Measurements from ENCODE around the gene ZMYND15.
A peak's percentile ranks its signal among the peaks of the same experiment; 100 is the strongest.

Gene ZMYND15

DNA sequence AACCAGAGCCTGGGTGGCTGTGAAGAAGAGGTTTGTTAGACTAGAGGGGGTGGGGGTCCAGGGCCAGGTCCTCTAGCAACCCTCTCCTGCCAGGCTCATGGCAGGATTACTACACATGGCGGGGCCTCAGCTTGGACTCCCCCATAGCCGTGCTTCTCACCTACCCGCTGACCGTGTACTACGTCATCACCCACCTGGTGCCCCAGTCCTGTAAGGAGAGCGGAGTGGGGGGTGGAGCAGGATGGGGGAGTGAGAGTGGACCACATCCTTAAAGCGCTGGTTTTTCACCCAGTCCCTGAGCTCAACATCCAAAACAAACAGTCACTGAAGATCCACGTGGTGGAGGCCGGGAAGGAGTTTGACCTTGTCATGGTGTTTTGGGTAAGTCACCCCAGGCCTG lies 4.3 kb downstream of the ZMYND15 start:
- TF ChIP-seq, protein P1, sequence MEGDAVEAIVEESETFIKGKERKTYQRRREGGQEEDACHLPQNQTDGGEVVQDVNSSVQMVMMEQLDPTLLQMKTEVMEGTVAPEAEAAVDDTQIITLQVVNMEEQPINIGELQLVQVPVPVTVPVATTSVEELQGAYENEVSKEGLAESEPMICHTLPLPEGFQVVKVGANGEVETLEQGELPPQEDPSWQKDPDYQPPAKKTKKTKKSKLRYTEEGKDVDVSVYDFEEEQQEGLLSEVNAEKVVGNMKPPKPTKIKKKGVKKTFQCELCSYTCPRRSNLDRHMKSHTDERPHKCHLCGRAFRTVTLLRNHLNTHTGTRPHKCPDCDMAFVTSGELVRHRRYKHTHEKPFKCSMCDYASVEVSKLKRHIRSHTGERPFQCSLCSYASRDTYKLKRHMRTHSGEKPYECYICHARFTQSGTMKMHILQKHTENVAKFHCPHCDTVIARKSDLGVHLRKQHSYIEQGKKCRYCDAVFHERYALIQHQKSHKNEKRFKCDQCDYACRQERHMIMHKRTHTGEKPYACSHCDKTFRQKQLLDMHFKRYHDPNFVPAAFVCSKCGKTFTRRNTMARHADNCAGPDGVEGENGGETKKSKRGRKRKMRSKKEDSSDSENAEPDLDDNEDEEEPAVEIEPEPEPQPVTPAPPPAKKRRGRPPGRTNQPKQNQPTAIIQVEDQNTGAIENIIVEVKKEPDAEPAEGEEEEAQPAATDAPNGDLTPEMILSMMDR (IDR thresholded peaks at IDR 0.05; ENCODE audit: low read depth, low read length, missing control alignments), result no peak
- no peak overlapping the region for H3K4me3 ChIP-seq (ENCODE audit: low read depth, low read length)
- DNase-seq (ENCODE audit: low read depth), result no peak

DNA sequence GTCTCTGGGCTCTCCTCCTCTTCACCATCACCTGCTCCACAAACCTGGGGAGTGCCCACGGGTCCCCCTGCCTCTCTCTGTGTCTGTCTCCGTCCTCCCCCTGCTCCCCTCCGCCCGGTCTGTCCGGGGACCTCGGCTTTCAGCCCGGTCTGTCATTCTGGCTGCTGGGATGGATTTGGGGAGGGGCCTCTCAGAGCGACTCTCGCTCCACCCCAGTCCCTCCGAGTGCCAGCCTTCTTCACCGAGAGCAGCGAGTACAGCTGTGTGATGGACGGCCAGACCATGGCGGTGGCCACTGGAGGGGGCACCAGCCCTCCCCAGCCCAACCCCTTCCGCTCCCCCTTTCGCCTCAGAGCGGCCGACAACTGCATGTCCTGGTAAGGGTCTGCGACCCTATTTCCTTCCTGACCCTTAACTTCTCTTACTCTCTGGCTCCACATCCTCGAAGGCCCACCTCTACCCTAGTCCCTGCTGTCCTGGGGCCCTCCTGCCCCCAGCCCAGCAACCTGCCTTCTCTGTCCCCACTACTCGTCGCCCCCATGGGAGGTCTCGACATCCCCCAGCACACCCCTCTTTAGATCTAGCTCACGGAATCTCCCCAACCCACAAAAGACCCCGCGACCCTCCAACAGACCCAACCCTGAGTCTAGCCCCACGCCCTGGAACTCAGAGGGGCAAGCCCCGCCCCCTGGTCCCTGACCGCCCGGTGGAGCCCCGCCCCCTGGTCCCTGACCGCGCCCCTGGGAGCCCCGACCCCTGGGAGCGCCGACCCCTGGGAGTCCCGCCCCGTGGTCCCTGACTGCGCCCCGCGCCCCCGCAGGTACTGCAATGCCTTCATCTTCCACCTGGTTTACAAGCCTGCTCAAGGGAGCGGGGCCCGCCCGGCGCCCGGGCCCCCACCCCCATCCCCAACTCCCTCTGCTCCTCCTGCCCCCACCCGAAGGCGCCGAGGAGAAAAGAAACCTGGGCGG lies 5.7 kb downstream of the ZMYND15 start:
- H3K4me3 ChIP-seq (ENCODE audit: low read depth, low read length), result no peak overlapping the region
- TF ChIP-seq, protein P1 (IDR thresholded peaks at IDR 0.05; ENCODE audit: low read depth, low read length, missing control alignments), result no peak
- DNase-seq (ENCODE audit: low read depth), result no peak

DNA sequence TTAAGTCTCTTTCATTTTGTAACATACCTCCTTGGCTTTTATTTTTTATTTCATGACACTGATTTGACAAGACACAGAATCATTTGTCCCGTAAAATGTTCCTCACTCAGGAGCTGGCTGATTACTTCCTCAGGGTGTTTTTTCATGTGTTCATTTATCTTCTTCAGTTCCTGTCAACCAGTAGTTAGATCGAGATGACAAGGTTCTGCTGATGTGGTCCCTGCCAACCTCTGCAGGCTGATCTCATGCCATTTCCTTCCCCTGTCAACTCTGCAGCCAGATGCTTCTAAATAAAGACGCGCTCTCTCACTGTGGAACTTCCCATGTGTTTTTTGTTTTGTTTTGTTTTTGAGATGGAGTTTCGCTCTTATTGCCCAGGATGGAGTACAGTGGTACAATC lies 8.2 kb downstream of the ZMYND15 start:
- TF ChIP-seq, protein P1 (IDR thresholded peaks at IDR 0.05; ENCODE audit: low read depth, low read length, missing control alignments), result no peak
- no peak for DNase-seq (ENCODE audit: low read depth)
- no peak overlapping the region for H3K4me3 ChIP-seq (ENCODE audit: low read depth, low read length)

DNA sequence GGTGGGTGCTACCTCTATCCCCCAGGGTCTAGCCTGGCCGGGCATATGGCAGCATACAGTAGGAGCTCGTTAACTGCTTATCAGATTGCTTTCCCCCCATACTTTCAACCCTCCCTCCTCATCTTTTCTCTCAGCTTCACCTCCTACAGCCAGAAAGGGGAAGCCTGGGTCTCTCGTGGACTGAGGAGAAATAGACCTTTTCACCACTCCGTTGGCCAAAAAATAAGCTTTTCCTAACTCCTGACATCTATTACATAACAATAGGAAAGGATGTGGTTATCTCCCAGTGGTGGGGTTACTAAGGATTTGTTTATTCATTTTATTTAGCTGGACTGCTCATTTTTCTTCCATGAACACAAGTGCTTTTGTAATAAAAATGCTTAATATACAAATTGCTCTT lies 9.1 kb downstream of the ZMYND15 start:
- no peak for DNase-seq (ENCODE audit: low read depth)
- no peak overlapping the region for H3K4me3 ChIP-seq (ENCODE audit: low read depth, low read length)
- TF ChIP-seq, protein P1 (IDR thresholded peaks at IDR 0.05; ENCODE audit: low read depth, low read length, missing control alignments), result no peak

DNA sequence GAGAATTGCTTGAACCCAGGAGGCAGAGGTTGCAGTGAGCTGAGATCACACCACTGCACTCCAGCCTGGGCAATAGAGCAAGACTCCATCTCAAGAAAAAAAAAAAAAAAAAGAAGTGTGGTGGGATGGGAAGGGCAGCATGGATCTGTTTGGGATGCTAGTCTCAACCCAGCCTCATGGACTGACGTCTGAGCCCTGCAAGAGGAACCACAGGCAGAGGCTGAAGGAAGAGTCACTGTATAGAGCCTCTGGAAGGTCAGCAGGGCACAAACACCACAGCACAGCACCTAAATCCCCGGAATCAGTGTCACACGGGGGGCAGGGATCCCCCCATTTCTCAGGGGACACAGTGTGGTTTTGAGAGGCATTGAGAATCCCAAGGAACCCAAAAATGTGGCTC lies 11.0 kb downstream of the ZMYND15 start:
- TF ChIP-seq, protein P1 (IDR thresholded peaks at IDR 0.05; ENCODE audit: low read depth, low read length, missing control alignments), result no peak
- H3K4me3 ChIP-seq (ENCODE audit: low read depth, low read length), result peak overlapping the region; percentile 3
- no peak for DNase-seq (ENCODE audit: low read depth)

DNA sequence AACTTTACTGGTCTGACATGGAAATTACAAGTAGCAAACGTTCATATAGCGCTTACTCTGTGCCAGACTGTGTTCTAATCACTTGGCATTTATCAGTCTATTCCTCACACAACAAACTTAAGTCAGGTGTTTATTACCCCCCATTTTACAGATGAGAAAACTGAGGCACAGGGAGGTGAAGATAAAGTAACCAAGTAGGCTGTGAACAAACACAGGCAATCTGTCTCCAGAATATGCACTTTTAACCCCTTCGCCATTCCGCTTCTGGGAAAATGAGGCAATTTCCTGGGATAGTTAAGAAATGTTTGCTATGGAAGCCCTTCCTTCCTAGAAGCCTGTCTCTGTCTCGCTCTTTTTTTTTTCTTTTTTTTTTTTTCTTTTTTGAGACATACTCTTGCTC lies 12.3 kb downstream of the ZMYND15 start:
- TF ChIP-seq, protein P1 (IDR thresholded peaks at IDR 0.05; ENCODE audit: low read depth, low read length, missing control alignments), result no peak
- DNase-seq (ENCODE audit: low read depth), result no peak
- no peak overlapping the region for H3K4me3 ChIP-seq (ENCODE audit: low read depth, low read length)

DNA sequence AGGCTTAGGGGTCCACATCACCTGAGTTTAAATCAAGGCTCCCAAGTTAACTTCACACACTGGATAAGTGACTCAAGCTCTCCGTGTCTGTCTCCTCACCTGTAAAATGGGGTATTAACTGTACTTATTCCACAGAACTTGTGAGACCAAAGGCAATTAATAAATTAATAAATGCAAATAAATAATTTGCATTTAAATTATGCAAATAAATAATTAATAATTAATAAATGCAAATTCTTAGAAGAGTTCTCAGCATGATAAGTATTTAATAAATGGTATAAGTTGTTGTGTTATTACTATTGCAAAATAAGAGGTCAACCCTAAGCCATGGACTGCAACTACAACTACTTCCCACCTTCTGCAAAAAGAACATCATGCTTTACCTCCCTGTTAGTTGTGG lies 13.8 kb downstream of the ZMYND15 start:
- DNase-seq (ENCODE audit: low read depth), result no peak
- TF ChIP-seq, protein P1 (IDR thresholded peaks at IDR 0.05; ENCODE audit: low read depth, low read length, missing control alignments), result no peak
- no peak overlapping the region for H3K4me3 ChIP-seq (ENCODE audit: low read depth, low read length)

Data from GM12864 (cell line).